Measurements from ENCODE around the gene ITGA3.

The ITGA3 gene

GRCh38 chr17:50123649-50124349 lies 67.9 kb downstream of the ITGA3 start:
- Histone ChIP-seq H3F3A (ENCODE audit: insufficient read depth, low read length) (no peaks in the 10 kb centered on the region), H2AFZ (ENCODE audit: low read length) (no peak overlapping the region), H3K36me3 (ENCODE audit: insufficient read depth, low read length) (no peaks in the 10 kb centered on the region), H3K27ac (ENCODE audit: low read depth, low read length, poor library complexity, severe bottlenecking) (no peak overlapping the region), H3K4me2 (ENCODE audit: low read length) (no peak overlapping the region), H3K9ac (ENCODE audit: low read length) (no peak overlapping the region), H3K9me3 (ENCODE audit: low read length) (no peaks in the 10 kb centered on the region), H3K9me2 (ENCODE audit: low read depth, low read length) (no peaks in the 10 kb centered on the region), H3K4me1 (ENCODE audit: insufficient read depth, low read length, severe bottlenecking) (no peaks in the 10 kb centered on the region), H3K4me3 (ENCODE audit: low read depth, low read length, poor library complexity, severe bottlenecking) (no peak overlapping the region), H3K27me3 (ENCODE audit: insufficient read depth, low read length) (peaks cover 9% of the 10 kb centered on the region; the same call in 1 of the 2 replicates), H3K79me2 (ENCODE audit: insufficient read depth, low read length) (no peaks in the 10 kb centered on the region), H4K20me1 (ENCODE audit: insufficient read depth, low read length) (no peaks in the 10 kb centered on the region)
- TF ChIP-seq EZH2 (IDR thresholded peaks at IDR 0.05; ENCODE audit: borderline replicate concordance, low read length) (no peak), CTCF (IDR thresholded peaks at IDR 0.05; ENCODE audit: low read length) (no peak)

GRCh38 chr17:50125420-50125997 lies 69.6 kb downstream of the ITGA3 start:
- Histone ChIP-seq H4K20me1 (ENCODE audit: insufficient read depth, low read length) (no peaks in the 10 kb centered on the region), H3K4me2 (ENCODE audit: low read length) (no peak overlapping the region), H3K79me2 (ENCODE audit: insufficient read depth, low read length) (no peaks in the 10 kb centered on the region), H3K36me3 (ENCODE audit: insufficient read depth, low read length) (no peaks in the 10 kb centered on the region), H3K9me2 (ENCODE audit: low read depth, low read length) (no peaks in the 10 kb centered on the region), H3K4me3 (ENCODE audit: low read depth, low read length, poor library complexity, severe bottlenecking) (no peak overlapping the region), H3F3A (ENCODE audit: insufficient read depth, low read length) (no peaks in the 10 kb centered on the region), H3K9me3 (ENCODE audit: low read length) (no peaks in the 10 kb centered on the region), H3K27ac (ENCODE audit: low read depth, low read length, poor library complexity, severe bottlenecking) (no peak overlapping the region), H3K9ac (ENCODE audit: low read length) (no peak overlapping the region), H3K27me3 (ENCODE audit: insufficient read depth, low read length) (peaks cover 9% of the 10 kb centered on the region; the same call in 1 of the 2 replicates), H2AFZ (ENCODE audit: low read length) (no peak overlapping the region), H3K4me1 (ENCODE audit: insufficient read depth, low read length, severe bottlenecking) (peaks cover 3% of the 10 kb centered on the region)
- TF ChIP-seq EZH2 (IDR thresholded peaks at IDR 0.05; ENCODE audit: borderline replicate concordance, low read length) = no peak
- TF ChIP-seq CTCF (IDR thresholded peaks at IDR 0.05; ENCODE audit: low read length) = no peak

- H3K27me3 ChIP-seq (ENCODE audit: insufficient read depth, low read length) = peaks cover 9% of the 10 kb centered on the region; the same call in 1 of the 2 replicates
- H3K9me2 ChIP-seq (ENCODE audit: low read depth, low read length) = no peaks in the 10 kb centered on the region
- no peaks in the 10 kb centered on the region for H3F3A ChIP-seq (ENCODE audit: insufficient read depth, low read length)
- H3K27ac ChIP-seq (ENCODE audit: low read depth, low read length, poor library complexity, severe bottlenecking) = no peak overlapping the region
- no peak overlapping the region for H3K4me2 ChIP-seq (ENCODE audit: low read length)
- peaks cover 3% of the 10 kb centered on the region for H3K4me1 ChIP-seq (ENCODE audit: insufficient read depth, low read length, severe bottlenecking)
- H3K9ac ChIP-seq (ENCODE audit: low read length) = no peak overlapping the region
- no peaks in the 10 kb centered on the region for H4K20me1 ChIP-seq (ENCODE audit: insufficient read depth, low read length)
- no peak overlapping the region for H2AFZ ChIP-seq (ENCODE audit: low read length)
- H3K4me3 ChIP-seq (ENCODE audit: low read depth, low read length, poor library complexity, severe bottlenecking) = no peak overlapping the region
- TF ChIP-seq EZH2 (IDR thresholded peaks at IDR 0.05; ENCODE audit: borderline replicate concordance, low read length) (no peak), CTCF (IDR thresholded peaks at IDR 0.05; ENCODE audit: low read length) (no peak)
- no peaks in the 10 kb centered on the region; the same call in 1 of the 2 replicates for H3K36me3 ChIP-seq (ENCODE audit: insufficient read depth, low read length)
- H3K9me3 ChIP-seq (ENCODE audit: low read length) = no peaks in the 10 kb centered on the region
- no peaks in the 10 kb centered on the region for H3K79me2 ChIP-seq (ENCODE audit: insufficient read depth, low read length)
These were observed 71.9 kb downstream of the ITGA3 start for GRCh38 chr17:50127697-50128361.
